OCI-M2 (cell line): ENCODE data around the gene RUVBL2.
"Not testable (repeated sequence)": the region's sequence is repeated elsewhere in the genome, so short reads cannot be mapped to it uniquely, and the experiment has no call there.

ENCODE experiments used
- DNase-seq: peaks from one replicate; lab custom pipeline; 2025; ENCODE audit not compliant: unreplicated experiment; lab: John Stamatoyannopoulos, UW

Gene RUVBL2

DNA sequence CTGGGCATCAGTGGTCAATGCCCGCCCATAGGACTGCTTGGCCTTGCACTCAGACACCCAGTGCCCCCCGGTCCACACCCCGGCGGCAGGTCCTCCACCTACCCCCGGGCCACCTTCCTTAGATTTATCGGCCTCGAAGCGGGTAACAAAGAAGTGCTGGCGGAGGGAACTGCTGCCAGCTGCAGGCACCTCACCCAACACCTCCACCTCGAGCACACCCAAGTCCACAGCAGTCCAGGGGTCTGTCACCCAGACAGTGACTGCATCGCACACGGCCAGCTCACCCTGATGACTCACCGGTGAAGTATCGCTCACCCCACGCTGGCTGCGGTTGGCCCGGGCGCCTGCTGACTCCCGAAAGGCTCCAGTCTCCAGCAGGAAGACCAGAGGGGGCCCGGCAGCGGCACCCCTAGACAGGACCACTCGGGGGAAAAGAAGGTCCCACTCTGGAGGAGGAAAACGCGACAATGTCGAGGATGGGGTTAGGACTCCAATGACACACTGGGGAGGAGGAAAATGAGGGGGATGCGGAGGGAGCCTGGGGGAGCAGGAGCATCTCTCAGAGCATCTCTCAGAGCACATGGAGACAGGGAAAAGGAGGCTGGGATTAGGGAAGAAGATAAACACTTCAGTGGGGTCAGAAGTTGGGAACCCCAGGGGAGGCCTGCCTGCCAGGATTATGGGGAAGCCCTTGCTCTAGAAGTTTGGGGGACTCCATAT lies 45.0 kb downstream of the RUVBL2 start:
- DNase-seq, result not testable (repeated sequence)

DNA sequence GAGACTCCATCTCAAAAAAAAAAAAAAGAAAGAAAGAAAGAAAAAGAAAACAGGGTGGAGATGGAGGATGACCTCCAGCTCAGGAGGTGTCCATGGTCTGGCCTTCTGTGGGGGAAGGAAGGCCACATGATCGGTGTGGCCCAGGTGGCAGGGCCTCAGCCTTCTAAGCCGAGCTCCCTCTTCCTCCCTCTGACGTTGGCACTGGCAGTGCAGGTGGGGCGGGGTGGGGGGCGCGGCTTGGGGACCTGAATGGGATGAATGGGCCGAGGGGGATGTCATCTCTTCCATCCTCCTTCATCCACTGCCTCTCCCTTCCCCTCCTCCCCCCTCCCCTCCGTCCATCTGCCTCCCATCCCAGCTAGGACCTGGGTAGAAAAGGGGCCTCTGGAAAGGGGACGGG lies 46.0 kb downstream of the RUVBL2 start:
- not testable (repeated sequence) for DNase-seq

DNA sequence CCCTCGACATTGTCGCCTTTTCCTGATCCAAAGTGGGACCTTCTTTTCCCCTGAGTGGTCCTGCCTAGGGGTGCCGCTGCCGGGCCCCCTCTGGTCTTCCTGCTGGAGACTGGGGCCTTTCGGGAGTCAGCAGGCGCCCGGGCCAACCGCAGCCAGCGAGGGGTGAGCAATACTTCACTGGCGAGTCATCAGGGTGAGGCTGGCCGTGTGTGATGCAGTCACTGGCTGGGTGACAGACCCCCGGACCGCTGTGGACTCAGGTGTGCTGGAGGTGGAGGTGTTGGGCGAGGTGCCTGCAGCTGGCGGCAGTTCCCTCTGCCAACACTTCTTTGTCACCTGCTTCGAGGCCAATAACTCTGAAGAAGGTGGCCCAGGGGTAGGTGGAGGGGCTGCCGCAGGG lies 48.5 kb downstream of the RUVBL2 start:
- no peak for DNase-seq

DNA sequence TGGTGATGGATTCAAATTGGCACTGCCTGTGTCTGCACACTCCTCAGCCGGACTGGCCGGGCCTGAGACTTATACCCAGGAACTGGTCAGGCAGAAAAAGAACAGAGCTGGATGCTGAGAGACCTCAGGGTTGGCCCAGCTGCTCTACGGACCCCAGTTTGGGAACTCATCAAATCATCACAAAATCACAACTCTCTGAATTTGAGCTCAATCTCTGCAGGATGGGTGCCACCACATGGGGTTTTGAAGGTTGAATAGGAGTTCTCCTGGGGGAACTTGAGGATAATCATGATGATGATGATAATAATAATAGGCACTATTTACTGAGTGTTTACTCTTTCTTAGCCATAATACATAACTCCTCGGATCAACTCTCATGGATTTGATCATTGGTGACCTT lies 49.0 kb downstream of the RUVBL2 start:
- DNase-seq, result not testable (repeated sequence)

DNA sequence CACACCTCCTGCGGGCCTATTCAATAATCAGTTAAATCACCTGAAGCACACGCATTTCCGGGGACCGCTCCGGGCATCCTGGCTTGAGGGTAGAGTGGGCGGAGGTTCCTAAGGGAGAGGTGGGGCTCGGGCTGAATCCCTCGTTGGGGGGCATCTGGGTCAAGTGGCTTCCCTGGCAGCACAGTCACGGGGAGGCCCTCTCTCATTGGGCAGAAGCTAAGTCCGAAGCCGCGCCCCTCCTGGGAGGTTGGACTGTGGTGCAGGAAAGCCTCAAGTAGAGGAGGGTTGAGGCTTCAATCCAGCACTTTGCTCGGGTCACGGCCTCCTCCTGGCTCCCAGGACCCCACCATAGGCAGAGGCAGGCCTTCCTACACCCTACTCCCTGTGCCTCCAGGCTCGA lies 49.9 kb downstream of the RUVBL2 start, which contains the start of gene CGB5:
TSS of gene CGB5 (plus strand) at position 301 of the 400 bp plus-strand sequence. CDS start 362 bp downstream, outside the sequence.
- DNase-seq, result not testable (repeated sequence)

DNA sequence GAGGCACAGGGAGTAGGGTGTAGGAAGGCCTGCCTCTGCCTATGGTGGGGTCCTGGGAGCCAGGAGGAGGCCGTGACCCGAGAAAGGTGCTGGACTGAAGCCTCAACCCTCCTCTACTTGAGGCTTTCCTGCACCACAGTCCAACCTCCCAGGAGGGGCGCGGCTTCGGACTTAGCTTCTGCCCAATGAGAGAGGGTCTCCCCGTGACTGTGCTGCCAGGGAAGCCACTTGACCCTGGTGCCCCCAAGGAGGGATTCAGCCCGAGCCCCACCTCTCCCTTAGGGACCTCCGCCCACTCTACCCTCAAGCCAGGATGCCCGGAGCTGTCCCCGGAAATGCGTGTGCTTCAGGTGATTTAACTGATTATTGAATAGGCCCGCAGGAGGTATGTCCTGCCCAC lies 55.3 kb downstream of the RUVBL2 start, which contains the start of gene CGB8:
TSS of gene CGB8 (minus strand) at position 101 of the 400 bp plus-strand sequence. CDS start 372 bp downstream, outside the sequence.
- not testable (repeated sequence) for DNase-seq

DNA sequence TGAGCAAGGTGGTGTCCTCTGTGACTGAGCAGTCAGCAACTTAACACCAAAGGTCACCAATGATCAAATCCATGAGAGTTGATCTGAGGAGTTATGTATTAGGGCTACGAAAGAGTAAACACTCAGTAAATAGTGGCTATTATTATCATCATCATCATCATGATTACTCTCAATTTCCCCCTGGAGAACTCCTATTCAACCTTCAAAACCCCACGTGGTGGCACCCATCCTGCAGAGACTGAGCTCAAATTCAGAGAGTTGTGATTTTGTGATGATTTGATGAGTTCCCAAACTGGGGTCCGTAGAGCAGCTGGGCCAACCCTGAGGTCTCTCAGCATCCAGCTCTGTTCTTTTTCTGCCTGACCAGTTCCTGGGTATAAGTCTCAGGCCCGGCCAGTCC lies 56.1 kb downstream of the RUVBL2 start:
- DNase-seq, result not testable (repeated sequence)

DNA sequence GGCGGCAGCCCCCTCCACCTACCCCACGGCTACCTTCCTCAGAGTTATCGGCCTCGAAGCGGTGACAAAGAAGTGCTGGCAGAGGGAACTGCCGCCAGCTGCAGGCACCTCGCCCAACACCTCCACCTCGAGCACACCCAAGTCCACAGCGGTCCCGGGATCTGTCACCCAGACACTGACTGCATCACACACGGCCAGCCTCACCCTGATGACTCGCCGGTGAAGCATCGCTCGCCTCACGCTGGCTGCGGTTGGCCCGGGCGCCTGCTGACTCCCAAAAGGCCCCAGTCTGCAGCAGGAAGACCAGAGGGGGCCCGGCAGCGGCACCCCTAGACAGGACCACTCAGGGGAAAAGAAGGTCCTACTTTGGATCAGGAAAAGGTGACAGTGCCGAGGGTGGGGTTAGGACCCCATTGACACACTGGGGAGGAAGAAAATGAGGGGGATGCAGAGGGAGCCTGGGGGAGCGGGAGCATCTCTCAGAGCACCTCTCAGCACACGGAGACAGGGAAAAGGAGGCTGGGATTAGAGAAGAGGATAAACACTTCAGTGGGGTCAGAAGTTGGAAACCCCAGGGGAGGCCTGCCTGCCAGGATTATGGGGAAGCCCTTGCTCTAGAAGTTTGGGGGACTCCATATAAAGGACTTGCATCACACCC lies 56.8 kb downstream of the RUVBL2 start:
- DNase-seq, result not testable (repeated sequence)

DNA sequence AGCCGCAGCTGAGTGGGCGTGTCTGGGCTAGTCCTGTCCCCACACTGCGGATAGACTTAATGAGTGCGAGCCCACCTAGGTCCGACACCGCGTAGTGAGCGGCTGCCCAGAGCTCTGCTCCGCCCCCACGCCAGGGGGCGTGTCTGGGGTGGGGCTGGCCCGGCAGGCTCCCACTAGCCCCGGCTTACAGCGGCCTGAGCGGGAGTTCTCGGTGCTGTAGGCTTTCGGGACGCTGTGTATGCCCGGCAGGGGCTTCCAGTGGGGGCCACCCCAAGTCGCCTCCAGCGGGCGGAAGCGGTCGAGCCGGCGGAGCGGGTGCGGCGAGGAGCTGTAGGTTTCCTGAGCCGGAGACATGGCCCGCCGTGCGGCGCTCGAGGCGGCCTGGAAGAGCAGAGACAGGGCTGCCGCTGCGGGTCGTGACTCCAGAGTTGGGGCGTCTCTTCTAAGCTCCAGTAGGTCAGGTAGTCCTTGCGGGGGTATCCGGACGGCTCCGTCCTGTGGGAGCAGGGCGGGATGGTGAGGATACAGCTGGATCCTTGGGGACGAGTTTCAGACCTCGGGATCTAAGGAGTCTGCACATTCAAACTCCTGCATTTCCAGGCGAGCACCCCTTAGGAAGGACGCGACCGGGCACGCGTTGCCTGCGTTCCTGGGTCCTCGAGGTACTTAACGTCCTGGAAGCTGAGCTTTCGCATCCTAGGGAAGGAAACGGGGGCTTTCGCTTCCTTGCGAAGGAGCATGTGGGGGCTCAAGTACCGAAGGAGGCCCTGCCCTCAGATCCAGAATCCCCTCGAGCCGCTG lies 62.6 kb downstream of the RUVBL2 start:
- DNase-seq, result no peak

DNA sequence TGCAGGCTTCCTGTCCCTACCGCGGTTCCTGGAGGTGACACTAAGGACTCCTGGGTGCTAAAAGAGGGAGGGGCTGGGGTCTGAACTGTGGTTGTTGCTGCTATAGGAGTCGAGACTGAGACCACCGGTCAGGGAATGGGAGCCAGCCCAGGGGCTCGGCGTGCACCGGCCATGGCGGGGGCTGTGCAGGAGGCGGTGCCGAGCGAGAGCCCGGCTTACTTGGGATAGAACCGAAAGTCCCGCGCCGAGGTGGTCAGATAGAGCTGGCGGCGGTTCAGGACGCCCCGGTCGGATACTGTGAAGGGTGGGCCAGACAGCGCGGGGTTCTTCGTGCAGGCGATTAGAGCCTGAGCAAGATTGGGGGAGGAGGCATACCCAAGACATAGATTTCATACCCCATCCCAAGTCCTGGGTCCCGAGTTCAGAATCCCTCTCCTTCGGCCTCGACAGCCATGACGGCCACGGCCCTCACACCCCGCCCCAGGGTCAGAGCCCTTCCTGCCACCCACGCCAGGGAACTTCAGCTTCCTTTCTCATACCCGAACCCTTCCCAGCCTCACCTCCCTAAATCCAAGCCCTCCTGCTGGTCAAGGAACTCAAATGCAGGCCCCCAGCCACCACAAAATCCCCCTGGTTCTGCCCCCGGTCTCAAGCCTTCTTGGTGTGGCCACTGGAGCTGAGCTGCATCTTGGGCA lies 63.4 kb downstream of the RUVBL2 start:
- DNase-seq, result not testable (repeated sequence)

DNA sequence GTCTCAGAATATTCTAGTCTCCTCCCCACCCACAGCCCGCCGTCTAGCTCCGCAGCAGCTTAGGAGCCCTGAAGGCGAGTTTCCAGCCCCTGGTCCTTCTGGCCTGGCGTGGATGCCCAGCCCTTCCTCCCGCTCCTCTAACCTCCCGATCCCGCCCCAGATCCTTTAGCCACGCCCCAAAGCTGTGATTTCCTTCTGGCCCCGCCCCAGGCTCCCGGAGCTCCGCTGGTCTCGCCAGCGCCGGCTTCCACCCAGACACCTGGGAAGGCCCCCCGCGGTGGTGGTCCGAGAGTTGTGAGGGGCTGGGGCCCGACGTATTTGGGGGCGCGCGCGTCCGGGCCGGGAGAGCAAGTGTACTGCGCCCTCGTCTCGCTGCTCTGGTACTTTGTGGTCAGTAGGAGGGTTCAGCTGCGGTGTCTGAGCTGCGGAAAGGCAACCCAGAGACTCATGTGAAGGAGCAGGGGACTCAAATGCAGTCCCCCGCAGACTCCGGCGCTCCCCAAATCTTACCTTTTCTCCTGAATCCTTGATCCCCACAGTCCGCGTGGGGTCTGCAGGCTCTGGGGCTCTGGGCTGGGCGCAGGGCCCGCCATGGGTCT lies 64.0 kb downstream of the RUVBL2 start, which contains the start of gene CGB7:
TSS of gene CGB7 (minus strand) at position 114 of the 599 bp plus-strand sequence. CDS start 2,374 bp downstream, outside the sequence.
- DNase-seq, result no peak

DNA sequence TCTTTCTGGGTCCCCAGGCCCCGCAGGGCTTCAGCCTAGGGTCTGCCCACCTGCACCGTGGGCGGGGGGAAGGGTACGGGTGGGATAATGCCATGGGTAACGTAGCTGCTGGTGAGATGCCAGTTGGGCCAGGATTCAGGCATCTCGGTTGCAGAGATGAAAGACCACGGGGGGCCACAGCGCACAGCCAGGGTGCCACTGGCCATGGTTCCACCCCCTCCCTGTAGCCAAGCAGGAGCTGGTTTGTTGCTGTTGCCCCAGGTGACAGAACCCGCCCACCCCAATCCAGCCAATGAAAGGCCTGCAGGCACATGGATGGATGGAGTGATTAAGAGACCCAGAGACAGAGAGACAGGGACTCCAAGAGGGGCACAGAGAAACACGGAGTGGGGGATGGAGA lies 64.9 kb downstream of the RUVBL2 start:
- DNase-seq, result no peak

DNA sequence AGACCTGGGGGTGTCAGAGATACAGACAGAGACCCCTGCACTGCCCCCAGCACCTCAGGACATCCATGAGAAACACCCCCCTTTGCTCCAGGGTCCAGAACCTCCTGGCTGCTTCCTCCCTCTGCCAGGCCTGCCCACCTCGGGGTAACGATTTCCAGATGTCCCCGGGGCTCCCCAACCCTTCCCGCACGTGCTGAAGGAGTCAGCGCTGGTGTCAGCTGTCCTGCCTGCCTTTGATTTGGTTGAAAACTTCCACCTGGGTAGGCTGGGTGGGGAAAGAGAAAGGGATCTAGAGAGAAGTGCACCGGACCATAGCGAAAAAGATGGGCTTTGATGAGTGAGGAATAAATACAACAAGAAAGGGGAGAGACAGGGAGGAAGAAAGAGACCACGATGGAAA lies 65.4 kb downstream of the RUVBL2 start:
- DNase-seq, result no peak

DNA sequence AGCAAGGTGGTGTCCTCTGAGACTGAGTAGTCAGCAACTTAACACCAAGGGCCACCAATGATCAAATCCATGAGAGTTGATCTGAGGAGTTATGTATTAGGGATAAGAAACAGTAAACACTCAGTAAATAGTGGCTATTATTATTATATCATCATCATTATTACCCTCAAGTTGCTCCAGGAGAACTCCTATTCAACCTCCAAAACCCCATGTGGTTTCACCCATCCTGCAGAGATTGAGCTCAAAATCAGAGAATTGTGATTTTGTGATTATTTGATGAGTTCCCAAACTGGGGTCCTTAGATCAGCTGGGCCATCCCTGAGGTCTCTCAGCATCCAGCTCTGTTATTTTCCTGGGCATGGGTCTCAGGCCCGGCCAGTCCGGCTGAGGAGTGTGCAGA lies 67.3 kb downstream of the RUVBL2 start:
- DNase-seq, result no peak

DNA sequence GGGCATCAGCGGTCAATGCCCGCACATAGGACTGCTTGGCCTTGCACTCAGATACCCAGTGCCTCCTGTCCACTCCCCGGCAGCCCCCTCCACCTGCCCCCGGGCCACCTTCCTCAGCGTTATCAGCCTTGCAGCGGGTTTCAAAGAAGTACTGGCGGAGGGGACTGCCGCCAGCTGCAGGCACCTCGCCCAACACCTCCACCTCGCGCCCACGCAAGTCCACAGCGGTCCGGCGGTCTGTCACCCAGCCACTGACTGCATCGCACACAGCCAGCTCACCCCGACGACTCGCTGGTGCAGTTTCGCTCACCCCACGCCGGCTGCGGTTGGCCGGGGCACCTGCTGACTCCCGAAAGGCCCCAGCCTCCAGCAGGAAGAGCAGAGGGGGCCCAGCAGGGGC lies 67.8 kb downstream of the RUVBL2 start:
- no peak for DNase-seq

DNA sequence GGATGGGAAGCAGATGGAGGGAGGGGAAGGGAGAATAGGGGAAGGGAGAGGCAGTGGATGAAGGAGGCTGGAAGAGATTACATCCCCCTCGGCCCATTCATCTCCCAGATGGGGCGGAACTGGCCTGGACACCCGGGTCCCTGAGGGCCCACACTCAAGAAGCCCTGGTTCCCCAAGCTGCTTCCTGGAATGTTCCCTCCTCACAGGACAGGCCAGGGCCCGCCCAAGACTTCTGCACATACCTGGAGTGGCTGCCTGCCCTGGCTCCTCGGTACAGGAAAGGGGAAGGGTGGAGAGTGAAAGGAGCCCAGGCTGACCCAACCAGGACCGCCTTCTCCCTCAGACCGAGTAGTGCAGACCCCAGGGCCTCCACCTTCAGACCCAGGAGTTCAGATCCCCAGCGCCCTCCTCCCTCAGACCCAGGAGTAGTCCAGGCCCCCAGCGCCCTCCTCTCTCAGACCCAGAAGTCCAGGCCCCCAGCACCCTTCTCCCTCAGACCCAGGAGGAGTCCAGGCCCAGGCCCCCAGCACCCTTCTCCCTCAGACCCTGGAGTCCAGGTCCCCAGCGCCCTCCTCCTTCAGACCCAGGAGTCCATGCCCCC lies 70.4 kb downstream of the RUVBL2 start:
- DNase-seq, result no peak

DNA sequence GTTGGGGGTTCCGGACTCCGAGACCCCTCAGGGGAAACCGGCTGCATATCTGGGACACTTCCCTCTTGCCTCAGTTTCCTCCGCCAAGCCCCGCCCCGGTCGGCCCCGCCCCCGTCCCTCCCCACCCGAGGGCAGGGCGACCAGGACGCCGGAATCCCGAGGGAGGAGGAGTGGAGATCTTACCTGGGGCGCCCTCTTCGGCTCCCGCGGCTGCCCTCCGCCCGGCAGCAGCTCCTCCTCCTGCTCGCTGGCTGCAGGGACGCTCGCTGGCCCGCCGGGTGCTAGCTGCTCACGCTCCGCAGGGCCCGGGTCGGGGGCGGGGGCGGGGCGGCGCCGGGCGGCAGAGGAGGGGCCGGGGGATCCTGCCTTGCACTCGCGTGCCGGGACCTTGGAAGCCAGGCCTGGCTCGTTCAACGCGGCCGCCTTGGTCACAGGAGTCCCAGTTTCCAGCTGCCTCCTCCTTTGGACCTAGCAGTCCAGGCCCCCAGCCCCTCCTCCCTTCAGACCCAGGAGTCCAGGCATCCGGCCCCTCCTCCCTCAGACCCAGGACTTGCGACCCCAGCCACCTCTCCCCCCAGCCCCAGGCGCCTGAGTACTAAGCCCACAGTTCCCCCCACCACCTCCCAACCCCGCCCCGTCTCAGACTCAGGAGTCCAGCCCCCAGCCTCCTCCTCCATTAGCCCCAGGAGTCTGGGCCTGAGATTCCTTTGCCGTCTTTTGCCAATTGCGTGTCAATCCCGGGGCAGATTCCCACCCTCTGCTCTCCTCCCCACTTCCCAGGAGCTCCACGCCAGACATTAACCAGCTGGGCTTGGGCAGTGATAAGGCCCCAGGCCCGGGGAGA lies 71.3 kb downstream of the RUVBL2 start, which contains the start of gene NTF4:
TSS of gene NTF4 (minus strand) at position 51 of the 844 bp plus-strand sequence. CDS start 2,821 bp downstream, outside the sequence.
- DNase-seq, result no peak
